HG03175 (cell line): ENCODE data around the gene FBXL15.

Source experiments
- ATAC-seq: cut with Tn5 transposase; IDR thresholded peaks from one replicate; pipeline ENCODE4 v1.9.1; 2021; ENCODE audit warnings: mild to moderate bottlenecking, moderate library complexity; ENCODE audit not compliant: unreplicated experiment

The FBXL15 gene

DNA sequence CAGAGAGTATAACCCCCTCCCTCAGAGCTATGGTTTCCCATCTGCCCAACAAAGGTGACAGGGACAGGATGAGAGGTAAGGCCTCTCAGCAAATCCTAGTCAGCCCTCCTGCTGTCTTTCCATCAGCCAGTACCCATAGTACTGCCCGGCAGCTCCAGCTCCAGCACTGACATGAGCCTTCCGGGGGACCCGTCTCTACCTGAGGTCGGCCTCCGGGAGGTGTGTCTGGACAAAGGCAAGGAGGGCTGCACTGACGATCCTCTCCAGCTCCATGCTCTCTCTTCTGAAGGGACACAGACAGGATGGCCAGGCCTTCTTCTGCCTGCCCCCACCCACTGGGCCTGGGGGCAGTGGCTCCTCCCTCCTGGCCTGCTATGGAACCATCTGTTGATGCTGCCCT, 4.3 kb downstream of the FBXL15 start:
- no peak for ATAC-seq

- no peak for ATAC-seq
Measured at GRCh38 chr10:102425444-102425843, 4.8 kb downstream of the FBXL15 start.

DNA sequence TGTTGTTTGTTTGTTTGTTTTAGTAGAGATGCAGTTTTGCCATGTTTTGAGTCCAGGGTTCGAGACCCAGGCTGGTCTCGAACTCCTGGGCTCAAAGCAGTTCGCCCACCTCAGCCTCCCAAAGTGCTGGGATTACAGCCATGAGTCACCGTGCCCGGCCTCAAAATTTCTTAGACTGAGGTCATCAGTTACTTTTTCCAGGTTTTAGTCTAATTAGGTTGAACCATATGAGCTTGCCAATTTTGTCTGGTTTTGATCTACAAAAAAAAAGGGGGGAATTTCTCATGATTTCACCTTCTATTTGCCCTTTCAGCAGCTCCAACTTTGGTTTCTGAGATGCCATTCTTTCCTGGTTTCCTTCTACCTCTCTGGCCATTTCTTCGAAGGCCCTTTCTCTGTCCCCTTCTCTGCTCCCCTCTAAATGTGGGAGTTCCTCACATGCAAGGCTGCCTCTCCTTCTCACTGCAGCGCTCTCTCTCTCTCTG, 6.2 kb downstream of the FBXL15 start:
- ATAC-seq, result no peak

GRCh38 chr10:102429468-102429867, 8.8 kb downstream of the FBXL15 start:
- no peak for ATAC-seq

DNA sequence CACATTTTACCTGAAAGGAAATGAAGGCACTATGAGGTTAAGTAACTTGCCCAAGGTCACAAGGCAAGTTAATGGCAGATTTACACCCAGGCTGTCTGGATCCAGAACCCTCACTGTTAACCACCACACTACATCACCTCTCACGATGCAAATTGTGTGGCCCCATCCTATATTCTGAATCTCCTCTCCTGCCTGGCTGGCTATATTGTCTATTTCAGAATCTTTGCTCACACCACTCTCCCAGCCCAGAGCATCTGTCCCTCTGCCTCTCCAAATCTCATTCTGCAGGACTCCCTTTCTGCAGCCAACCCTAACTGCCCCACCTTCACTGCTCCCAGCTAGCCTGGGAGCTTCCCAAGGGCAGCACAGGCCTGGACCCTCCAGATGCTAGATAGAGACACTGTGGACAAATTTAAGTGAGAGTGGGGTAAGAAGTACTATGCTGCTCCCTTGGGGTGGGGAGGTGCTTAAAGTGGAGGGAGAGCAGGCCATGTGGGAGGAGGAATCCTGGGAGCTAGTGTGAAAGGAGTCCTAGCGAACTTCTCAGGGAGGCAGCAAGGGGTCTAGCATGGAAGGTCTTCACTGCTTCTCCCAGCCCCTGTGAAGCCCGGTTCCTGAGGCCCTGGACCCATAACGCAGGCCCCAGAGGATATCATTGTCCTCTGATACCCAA, 11.0 kb downstream of the FBXL15 start:
- ATAC-seq, result no peak

- ATAC-seq, result peak; percentile 88
Measured at GRCh38 chr10:102432162-102432950, 11.7 kb downstream of the FBXL15 start, which contains the start of gene CUEDC2. Gene CUEDC2, minus strand, starts transcription at chr10:102432574. Its CDS starts 7,386 bp downstream, at chr10:102425188.

- ATAC-seq, result no peak
Measured at GRCh38 chr10:102433619-102434046, 13.0 kb downstream of the FBXL15 start.

DNA sequence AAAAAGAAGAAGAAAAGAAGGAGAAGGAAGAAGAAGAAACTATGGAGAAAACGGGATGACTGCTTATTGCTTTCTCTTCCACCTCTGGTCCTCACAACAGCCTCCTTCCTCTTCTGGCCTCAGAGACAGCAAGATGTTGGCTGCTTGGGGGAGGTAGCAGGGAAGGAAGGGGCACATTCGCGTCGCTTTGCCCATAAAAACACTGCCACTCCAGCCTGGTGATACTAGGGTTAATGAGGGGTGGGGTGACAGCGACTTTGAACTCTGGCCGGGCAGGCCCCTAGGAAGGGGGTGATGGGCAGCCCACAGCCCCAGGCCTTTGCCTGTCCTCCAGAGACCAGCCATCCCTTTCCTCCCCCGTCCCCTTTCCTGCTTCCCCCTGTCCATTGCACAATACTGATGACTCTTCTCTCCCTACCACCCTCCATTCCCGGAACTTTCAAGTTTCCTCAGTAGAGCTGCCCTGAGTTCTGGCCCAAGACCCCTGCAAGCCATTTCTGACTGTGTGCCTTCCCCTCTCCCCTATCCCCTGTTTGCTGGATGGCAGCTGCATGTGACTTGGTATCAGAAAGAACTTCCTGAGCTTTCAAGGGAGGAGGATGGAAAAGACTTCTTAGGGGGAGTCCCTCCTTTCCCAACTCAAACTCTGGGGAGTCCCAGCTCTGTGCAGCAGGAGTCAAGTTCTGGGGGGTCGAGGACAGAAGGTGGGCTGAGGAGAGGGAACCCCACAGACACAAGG, 13.9 kb downstream of the FBXL15 start:
- ATAC-seq, result no peak

GRCh38 chr10:102435133-102435497, 14.5 kb downstream of the FBXL15 start:
- ATAC-seq, result no peak

GRCh38 chr10:102435529-102436233, 15.0 kb downstream of the FBXL15 start:
- no peak for ATAC-seq

GRCh38 chr10:102436312-102436711, 15.7 kb downstream of the FBXL15 start:
- no peak for ATAC-seq

DNA sequence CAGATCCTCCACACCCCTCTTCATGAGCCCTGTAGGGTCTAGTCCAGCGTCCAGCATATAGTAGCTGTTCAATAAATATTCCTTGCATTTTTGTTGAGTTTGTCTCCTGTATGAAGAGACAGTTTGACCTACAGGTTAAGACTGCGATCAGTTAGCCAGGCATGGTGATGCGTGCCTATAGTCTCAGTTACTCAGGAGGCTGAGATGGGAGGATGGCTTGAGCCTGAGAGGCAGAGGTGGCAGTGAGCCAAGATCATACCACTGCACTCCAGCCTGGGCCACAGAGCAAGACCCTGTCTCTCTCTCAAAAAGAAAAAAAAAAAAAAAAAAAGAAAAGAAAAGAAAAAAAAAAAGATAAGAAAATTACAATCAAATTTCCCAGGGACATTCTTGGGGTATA, 16.9 kb downstream of the FBXL15 start:
- ATAC-seq, result no peak

DNA sequence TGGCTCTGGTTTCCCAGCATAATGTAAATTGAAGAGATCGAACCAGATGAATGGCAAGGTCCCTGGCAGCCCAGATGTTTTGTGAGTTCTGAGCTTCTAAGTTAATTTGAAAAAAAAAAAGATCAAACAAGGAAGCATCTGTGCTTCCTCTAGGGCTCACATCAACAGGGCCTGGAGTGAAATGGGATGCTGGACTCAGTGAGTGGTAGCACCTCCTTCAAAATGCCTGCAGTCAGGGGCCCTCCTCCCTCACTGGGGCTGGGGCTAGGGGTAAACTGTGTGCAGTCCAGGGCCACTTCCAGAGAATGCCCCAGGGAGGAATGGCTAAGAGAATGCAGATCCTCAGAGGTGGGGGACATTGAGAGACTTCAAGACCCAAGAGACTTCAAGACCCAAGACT, 17.7 kb downstream of the FBXL15 start:
- ATAC-seq, result no peak

DNA sequence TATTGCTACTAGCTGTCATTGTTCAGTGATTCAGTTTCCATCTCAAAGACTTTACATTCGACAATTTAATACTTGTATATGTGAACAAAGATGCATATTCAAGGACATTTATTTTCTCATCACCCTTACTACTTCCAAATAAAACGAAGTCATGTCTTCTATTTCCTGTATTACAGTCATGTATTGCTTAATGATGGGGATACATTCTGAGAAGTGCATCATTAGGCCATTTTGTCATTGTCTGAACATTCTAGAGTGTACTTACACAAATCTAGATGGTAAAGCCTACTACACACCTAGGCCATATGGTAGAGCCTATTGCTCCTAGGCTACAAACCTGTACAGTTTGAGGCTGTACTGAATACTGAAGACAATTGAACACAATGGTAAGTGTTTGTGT, 24.2 kb downstream of the FBXL15 start:
- no peak for ATAC-seq

DNA sequence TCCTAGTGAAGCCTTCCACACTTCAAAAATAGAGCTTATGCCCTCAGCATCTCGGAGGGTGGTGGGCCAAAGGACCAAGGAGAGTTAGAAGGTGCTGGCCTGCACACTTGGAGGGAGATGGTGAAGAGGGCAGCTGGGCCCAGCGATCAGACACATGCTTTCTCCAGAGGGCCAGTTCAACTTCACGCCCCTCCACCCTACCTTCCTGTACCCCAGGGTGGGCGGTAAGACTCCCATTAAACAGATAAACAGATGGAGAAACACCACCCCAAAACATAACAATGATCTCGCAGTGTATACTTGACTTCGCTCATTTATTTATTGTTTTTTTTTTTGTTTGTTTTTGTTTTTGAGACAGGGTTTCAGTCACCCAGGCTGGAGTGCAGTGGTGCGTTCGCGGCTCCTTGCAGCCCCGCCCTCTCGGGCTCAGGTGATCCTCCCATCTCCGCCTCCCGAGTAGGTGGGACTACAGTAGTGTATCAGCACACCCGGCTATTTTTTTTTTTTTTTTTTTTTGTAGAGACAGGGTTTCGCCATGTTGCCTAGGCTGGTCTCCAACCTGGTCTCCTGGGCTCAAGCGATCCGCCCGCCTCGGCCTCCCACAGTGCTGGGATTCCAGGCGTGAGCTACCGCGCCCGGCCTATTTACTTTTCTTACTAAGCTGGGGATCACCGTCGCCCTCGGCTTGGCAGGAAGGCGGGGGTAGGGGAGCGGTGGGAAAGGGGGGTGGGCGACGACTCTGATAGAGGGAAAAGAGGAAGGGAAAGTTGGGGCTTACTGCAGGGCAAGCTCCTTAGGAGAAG, 28.9 kb downstream of the FBXL15 start:
- peak; percentile 57 for ATAC-seq

GRCh38 chr10:102450124-102450373, 29.4 kb downstream of the FBXL15 start:
- no peak for ATAC-seq

DNA sequence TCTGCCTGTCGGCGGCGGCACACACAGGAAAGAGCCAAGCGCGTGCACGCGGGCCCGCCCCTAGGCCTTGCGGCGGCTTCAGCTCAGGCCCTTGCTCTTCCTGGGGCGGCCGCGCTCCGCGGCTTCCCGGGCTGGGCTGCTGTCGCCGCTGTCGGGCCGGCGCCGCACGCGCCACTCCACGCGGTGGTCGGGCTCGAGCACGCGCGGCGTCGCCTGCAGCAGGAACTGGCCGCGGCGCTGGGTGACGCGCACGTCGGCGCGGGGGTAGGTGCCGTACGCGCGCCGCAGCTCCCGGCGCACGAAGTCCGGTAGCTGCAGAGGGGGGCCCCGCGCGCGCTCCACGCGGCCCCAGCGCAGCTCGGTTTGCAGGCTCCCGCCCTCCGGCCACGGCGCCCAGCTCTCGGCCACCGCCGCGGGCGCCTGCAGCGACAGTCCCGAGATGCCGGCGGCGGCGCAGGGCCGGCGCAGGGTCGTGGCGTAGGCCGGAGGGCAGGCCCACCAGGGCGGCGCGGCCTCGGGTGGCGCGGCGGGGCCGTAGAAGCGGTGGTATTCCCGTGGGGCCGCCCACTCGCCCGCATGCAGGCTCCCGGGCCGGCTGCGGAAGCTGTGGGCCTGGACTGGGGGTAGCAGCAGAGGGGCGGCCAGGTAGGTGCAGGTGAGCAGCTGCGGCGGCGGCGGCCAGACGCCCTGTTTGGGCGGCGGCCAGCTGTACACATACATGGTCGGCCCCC, 29.9 kb downstream of the FBXL15 start:
- ATAC-seq, result peak; percentile 79

DNA sequence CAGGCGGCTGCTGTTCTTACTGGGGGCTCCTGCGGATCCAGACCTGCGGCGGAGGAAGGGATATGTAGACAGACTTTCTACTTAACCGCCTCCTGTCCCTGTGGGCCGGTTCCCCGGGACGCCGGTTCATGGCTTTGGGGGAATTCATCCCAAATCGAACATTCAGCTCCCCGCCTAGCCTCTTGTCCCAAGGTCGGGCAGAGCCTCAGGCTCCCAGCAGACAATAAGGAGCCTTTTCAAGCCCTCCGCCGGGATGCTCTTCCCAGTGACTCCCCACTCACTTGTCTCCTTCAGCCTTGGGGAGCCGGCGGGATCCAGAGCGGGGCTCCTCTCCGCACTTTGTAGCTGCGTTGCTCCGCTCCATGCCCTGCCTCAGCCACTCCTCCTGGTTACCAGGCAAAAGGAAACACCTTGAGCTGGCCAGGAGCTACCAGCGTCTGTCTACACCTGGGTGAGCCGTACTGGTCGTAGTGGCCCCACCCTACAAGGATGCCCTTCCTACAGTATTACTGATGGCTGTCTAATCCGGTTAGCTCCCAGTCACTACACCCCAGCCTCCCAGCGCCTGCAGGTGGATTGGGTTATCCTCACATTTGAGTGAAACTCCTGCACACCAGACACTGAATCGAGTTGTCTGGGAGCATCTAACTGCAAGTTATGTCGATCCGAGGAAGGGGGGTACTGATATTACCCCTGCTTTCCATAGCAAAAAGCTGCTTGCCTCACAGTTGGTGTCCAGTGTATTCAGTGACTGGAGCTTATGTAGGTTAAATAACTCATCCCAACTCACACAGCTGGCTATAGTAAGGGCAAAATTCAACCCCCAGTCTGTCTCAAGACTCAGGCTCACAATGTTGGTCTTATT, 30.7 kb downstream of the FBXL15 start, which contains the start of gene C10orf95:
Gene C10orf95, minus strand, starts transcription at position 439 of the 865 bp plus-strand sequence. CDS start 450 bp downstream, outside the sequence.
- no peak for ATAC-seq
